Spleen (tissue), 11 donors: ENCODE data around the gene ZNF653. TPM values are rescaled to one million over a fixed set of nuclear protein-coding genes. Genes with fewer than 3 reads are reported as not detected.

Experiments
- DNase-seq: peaks from one replicate; pipeline ENCODE4 v3.0.0-alpha.2; 2020
- H3K27ac ChIP-seq, 8 donors: fragments of 200-600 bp; sonication (generic) in 7 of 8; 1 replicate in 4 of 8; 2 replicates in 4 of 8; pipeline versions ENCODE4 v1.5.0 to v1.8.0; 2016 to 2021; ENCODE audit warnings: inconsistent platforms in 4 of 8, mild to moderate bottlenecking in 4 of 8, moderate library complexity in 1 of 8
- H3K27me3 ChIP-seq, 7 donors: fragments of 200-600 bp; sonication (generic) in 6 of 7; replicated peaks in 1 of 7; 1 replicate in 4 of 7; 2 replicates in 3 of 7; pipeline versions ENCODE4 v1.5.0 to v1.8.0; 2016 to 2021; ENCODE audit warnings: inconsistent platforms in 3 of 7, mild to moderate bottlenecking in 1 of 7
- H3K36me3 ChIP-seq, 6 donors: fragments of 200-600 bp; sonication (generic) in 5 of 6; 1 replicate in 4 of 6; 2 replicates in 2 of 6; pipeline versions ENCODE4 v1.5.0 to v1.8.0; 2016 to 2021; ENCODE audit warnings: inconsistent platforms in 2 of 6
- H3K4me1 ChIP-seq, 6 donors: fragments of 200-600 bp; sonication (generic) in 5 of 6; 1 replicate in 3 of 6; 2 replicates in 3 of 6; pipeline versions ENCODE4 v1.5.0 to v1.8.0; 2016 to 2021; ENCODE audit warnings: inconsistent platforms in 3 of 6
- H3K4me3 ChIP-seq, 8 donors: fragments of 200-600 bp; sonication (generic) in 7 of 8; 1 replicate in 4 of 8; 2 replicates in 4 of 8; pipeline versions ENCODE4 v1.5.0 to v1.8.0; 2016 to 2021; ENCODE audit warnings: inconsistent platforms in 4 of 8, mild to moderate bottlenecking in 4 of 8, moderate library complexity in 2 of 8
- H3K9me3 ChIP-seq, 8 donors: fragments of 200-600 bp; sonication (generic) in 7 of 8; 1 replicate in 4 of 8; 2 replicates in 4 of 8; pipeline versions ENCODE4 v1.5.0 to v1.8.0; 2016 to 2021; ENCODE audit warnings: inconsistent platforms in 4 of 8
- POLR2A ChIP-seq, 3 donors: fragments of 450-650 bp; IDR thresholded peaks; one replicate each; pipeline ENCODE4 v1.5.1; 2017; ENCODE audit warnings: antibody characterized with exemption in 3 of 3, mild to moderate bottlenecking in 1 of 3
- POLR2AphosphoS5 ChIP-seq, 3 donors: sonication (generic); formaldehyde crosslinking; IDR thresholded peaks; one replicate each; pipeline ENCODE4 v1.5.1; 2017; ENCODE audit warnings: antibody characterized with exemption in 3 of 3
- WGBS, 5 donors: extraction: QIAGEN DNeasy Blood & Tissue Kit in 3 of 5; methylation state at CpG; one replicate each; pipeline versions ENCODE4 v1.1.5 to v1.1.7; 2013 to 2018; 5-methylcytosine and 5-hydroxymethylcytosine counted together
- intact Hi-C: fragments of 100-400 bp; cut with DNase I; formaldehyde crosslinking; loops from one replicate; pipeline ENCODE4 v1.15.0; 2023; ENCODE audit warnings: low total_unique reads
- polyA plus RNA-seq, 3 donors: library from polyadenylated mRNA; stranded (reverse); fragments of 200-250 nt; gene quantifications; one replicate each; pipeline ENCODE4 v1.2.1, GENCODE V29; 2013
- total RNA-seq, 7 donors: library from RNA; depleted of rRNA in 3 of 7; stranded (reverse); fragments of >200 nt in 3 of 7; fragmentation: NEBNext Ultra II Directional in 4 of 7; extraction: Animal tissue kit (Norgen Biotek cat#: 25700) in 4 of 7; gene quantifications; one replicate each; pipeline versions ENCODE4 v1.1.0 to v1.2.1, GENCODE V29; 2016 to 2021
- TF ChIP-seq, protein P1 (sequence below), 11 experiments: fragments of 200-600 bp in 7 of 11; fragments of 450-650 bp in 4 of 11; sonication (generic) in 4 of 11; IDR thresholded peaks in 8 of 11; conservative IDR thresholded peaks in 3 of 11; 1 replicate in 7 of 11; 2 replicates in 4 of 11; pipeline versions ENCODE4 v1.4.0 to v1.8.0; 2016 to 2021; ENCODE audit warnings: antibody characterized with exemption in 11 of 11, inconsistent platforms in 4 of 11, mild to moderate bottlenecking in 1 of 11
- donor health status: healthy with polysubstance abuse.
- donor health status: DM: no; HTN: no; CAD: no; lungs with moderate emphysema.
- donor health status: DM: no; HTN: no; CAD: no.
- donor health status: Bipolar disorder and iron deficiency.
- donor health status: healthy.
- donor health status: DM: no; HTN: no; CAD: no.
- donor health status: DM: yes; HTN: yes; CAD: no.

ZNF653 gene
- total and polyA plus RNA-seq, 10 donors: 3.5 to 11.8 (median 8.9) TPM

DNA sequence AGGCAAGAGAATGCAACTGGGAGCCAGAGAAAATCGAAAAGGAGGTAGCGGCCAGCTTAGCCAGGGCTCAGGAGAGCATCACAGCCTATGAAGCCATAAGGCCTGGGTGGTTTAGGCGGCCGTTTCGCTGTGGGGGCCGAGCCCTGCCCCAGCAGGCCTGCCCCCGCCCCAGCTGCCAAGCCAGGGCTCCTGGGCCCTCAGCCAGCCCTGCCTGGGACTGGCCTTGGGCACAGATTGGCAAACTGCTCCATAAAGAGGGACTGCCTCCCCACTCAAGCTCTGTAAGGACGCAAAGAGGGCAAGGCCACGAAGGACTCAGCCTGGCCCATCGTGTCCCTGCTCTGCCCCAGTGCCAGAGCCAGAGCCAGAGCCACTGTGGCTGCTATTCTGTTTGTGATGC lies 10.2 kb downstream of the ZNF653 start:
- Histone ChIP-seq H3K36me3 (peaks cover 0 to 82% (median 42%) of the 10 kb centered on the region in 6 donors), H3K27me3 (no peaks in the 10 kb centered on the region), H3K27ac (no peak overlapping the region), H3K9me3 (no peaks in the 10 kb centered on the region), H3K4me3 (no peak overlapping the region), H3K4me1 (no peaks in the 10 kb centered on the region)
- 84 to 93% (median 90%) methylated on average over 9 to 10 of the region's 10 CpGs for WGBS, 5 donors
- intact Hi-C loops: no loop called here
- TF ChIP-seq POLR2AphosphoS5 (IDR thresholded peaks at IDR 0.05) (no peak), POLR2A (IDR thresholded peaks at IDR 0.05) (no peak)
- TF ChIP-seq, protein P1, sequence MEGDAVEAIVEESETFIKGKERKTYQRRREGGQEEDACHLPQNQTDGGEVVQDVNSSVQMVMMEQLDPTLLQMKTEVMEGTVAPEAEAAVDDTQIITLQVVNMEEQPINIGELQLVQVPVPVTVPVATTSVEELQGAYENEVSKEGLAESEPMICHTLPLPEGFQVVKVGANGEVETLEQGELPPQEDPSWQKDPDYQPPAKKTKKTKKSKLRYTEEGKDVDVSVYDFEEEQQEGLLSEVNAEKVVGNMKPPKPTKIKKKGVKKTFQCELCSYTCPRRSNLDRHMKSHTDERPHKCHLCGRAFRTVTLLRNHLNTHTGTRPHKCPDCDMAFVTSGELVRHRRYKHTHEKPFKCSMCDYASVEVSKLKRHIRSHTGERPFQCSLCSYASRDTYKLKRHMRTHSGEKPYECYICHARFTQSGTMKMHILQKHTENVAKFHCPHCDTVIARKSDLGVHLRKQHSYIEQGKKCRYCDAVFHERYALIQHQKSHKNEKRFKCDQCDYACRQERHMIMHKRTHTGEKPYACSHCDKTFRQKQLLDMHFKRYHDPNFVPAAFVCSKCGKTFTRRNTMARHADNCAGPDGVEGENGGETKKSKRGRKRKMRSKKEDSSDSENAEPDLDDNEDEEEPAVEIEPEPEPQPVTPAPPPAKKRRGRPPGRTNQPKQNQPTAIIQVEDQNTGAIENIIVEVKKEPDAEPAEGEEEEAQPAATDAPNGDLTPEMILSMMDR (IDR thresholded peaks at IDR 0.05 in 8 of 11, conservative IDR thresholded peaks at IDR 0.05 in 3 of 11): no peak
- DNase-seq: no peak

- WGBS, 5 donors: 93 to 98% (median 94%) methylated on average over 25 to 27 of the region's 27 CpGs
- H3K4me1 ChIP-seq: no peaks in the 10 kb centered on the region
- no peaks in the 10 kb centered on the region for H3K9me3 ChIP-seq
- intact Hi-C loops: no loop called here
- H3K27ac ChIP-seq: no peak overlapping the region
- H3K4me3 ChIP-seq: no peak overlapping the region
- TF ChIP-seq POLR2AphosphoS5 (IDR thresholded peaks at IDR 0.05): no peak
- no peak for TF ChIP-seq POLR2A (IDR thresholded peaks at IDR 0.05)
- TF ChIP-seq, protein P1 (IDR thresholded peaks at IDR 0.05 in 8 of 11, conservative IDR thresholded peaks at IDR 0.05 in 3 of 11): no peak
- no peaks in the 10 kb centered on the region for H3K27me3 ChIP-seq
- DNase-seq: no peak
- peaks cover 0 to 89% (median 48%) of the 10 kb centered on the region in 6 donors for H3K36me3 ChIP-seq
Observed at GRCh38 chr19:11494634-11495285, 10.9 kb downstream of the ZNF653 start.

- no peak for DNase-seq
- H3K9me3 ChIP-seq: no peaks in the 10 kb centered on the region
- no peak overlapping the region for H3K4me3 ChIP-seq
- no peaks in the 10 kb centered on the region for H3K4me1 ChIP-seq
- H3K27me3 ChIP-seq: no peaks in the 10 kb centered on the region
- intact Hi-C loops: no loop called here
- H3K27ac ChIP-seq: no peak overlapping the region
- TF ChIP-seq POLR2AphosphoS5 (IDR thresholded peaks at IDR 0.05) (no peak), POLR2A (IDR thresholded peaks at IDR 0.05) (no peak)
- TF ChIP-seq, protein P1 (IDR thresholded peaks at IDR 0.05 in 8 of 11, conservative IDR thresholded peaks at IDR 0.05 in 3 of 11): no peak
- peaks cover 0 to 96% (median 40%) of the 10 kb centered on the region in 6 donors for H3K36me3 ChIP-seq
- WGBS, 5 donors: 83 to 98% (median 92%) methylated on average over 5 to 7 of the region's 7 CpGs
Observed at GRCh38 chr19:11489378-11489777, 16.3 kb downstream of the ZNF653 start.

DNA sequence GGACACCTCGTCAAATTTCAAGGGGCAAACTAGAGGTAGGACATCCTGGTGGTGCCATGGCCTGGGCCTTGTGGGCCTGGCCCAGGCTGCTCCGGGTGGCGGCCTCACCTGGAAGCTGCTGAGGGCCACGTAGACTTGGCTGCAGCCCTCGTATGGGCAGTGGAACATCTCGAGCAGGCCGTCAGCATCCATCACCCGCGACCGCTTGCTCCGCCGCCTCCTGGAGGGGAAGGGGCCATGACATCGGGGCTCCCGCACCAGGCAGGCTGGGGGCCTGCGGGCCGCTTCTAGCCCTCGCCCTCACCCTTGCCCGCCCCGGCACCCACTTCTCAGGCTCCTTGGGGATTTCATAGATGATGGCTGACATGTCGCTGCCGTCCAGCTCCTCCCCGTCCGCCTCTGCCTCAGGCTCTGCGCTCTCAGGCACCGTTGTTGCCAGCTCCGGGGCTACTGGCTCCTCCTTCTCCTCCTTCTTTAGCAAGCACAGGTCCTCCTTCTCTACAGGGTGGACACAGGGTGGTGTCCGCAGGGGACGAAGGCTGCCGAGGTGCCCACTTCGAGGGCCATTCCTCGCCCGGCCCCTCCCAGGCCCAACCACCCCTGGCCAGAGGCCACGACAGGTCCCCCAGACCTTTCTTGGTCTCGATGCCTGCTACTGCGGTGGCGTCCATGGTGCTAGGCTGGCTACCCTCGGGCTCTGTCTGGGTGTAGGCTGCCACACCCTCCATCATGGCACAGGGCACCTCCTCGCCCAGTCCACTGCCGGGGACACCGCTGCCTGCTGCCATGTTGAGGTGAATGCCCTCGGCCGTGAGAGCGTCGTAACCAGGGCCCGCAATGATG lies 18.8 kb downstream of the ZNF653 start:
- DNase-seq: no peak
- Histone ChIP-seq H3K27me3 (peaks cover 0 to 23% (median 16%) of the 10 kb centered on the region in 7 donors), H3K27ac (no peak overlapping the region), H3K9me3 (no peaks in the 10 kb centered on the region), H3K4me3 (no peak overlapping the region), H3K36me3 (peaks cover 0 to 84% (median 34%) of the 10 kb centered on the region in 6 donors), H3K4me1 (peaks cover 11 to 18% (median 15%) of the 10 kb centered on the region in 6 donors)
- peak in 1 of 3 donors; percentile 8 for TF ChIP-seq POLR2AphosphoS5 (IDR thresholded peaks at IDR 0.05)
- TF ChIP-seq POLR2A (IDR thresholded peaks at IDR 0.05): no peak
- 93 to 96% (median 94%) methylated on average over 28 to 45 of the region's 45 CpGs for WGBS, 5 donors
- intact Hi-C loops: no loop called here
